Endodermal cell (in vitro differentiated cells): Measurements from ENCODE around the gene KRTAP20-2. TPM values are rescaled to one million over a fixed set of nuclear protein-coding genes. Genes with fewer than 3 reads are reported as not detected.

Experiments
- DNase-seq: peaks from one replicate; pipeline ENCODE4 v3.0.0-alpha.2; 2017
- H3K27ac ChIP-seq: 2 replicates; pipeline ENCODE4 v1.5.1; 2013; ENCODE audit warnings: mild to moderate bottlenecking, low read depth, low read length, moderate library complexity
- H3K27me3 ChIP-seq: 2 replicates; pipeline ENCODE4 v1.6.1; 2013; ENCODE audit warnings: mild to moderate bottlenecking, low read length, moderate library complexity; ENCODE audit not compliant: insufficient read depth, control insufficient read depth, poor library complexity, severe bottlenecking
- H3K36me3 ChIP-seq: 2 replicates; pipeline ENCODE4 v1.7.0; 2013; ENCODE audit warnings: mild to moderate bottlenecking, low read length, moderate library complexity; ENCODE audit not compliant: control insufficient read depth, insufficient read depth
- H3K4me1 ChIP-seq: one replicate; pipeline ENCODE4 v1.7.0; 2013; ENCODE audit warnings: low read length; ENCODE audit not compliant: control insufficient read depth, insufficient read depth
- H3K4me3 ChIP-seq: 2 replicates; pipeline ENCODE4 v1.5.1; 2013; ENCODE audit warnings: mild to moderate bottlenecking, low read length, moderate library complexity
- H3K9ac ChIP-seq: 2 replicates; pipeline ENCODE4 v1.6.1; 2013; ENCODE audit warnings: mild to moderate bottlenecking, low read length, moderate library complexity; ENCODE audit not compliant: poor library complexity, severe bottlenecking; ENCODE audit errors: extremely low read depth
- H3K9me3 ChIP-seq: 2 replicates; pipeline ENCODE4 v1.6.1; 2013; ENCODE audit warnings: mild to moderate bottlenecking, low read length, moderate library complexity; ENCODE audit not compliant: control insufficient read depth
- H3K27ac Mint-ChIP-seq: 2 replicates; pipeline ENCODE4 v1.8.0; 2020; ENCODE audit warnings: mixed read lengths
- H3K27me3 Mint-ChIP-seq: 2 replicates; pipeline ENCODE4 v1.8.0; 2021; ENCODE audit warnings: mild to moderate bottlenecking, mixed read lengths; ENCODE audit not compliant: insufficient read depth
- H3K36me3 Mint-ChIP-seq: 2 replicates; pipeline ENCODE4 v1.8.0; 2020; ENCODE audit warnings: low read depth, mixed read lengths
- H3K4me1 Mint-ChIP-seq: 2 replicates; pipeline ENCODE4 v1.8.0; 2020; ENCODE audit warnings: mixed read lengths
- H3K4me3 Mint-ChIP-seq: 2 replicates; pipeline ENCODE4 v1.8.0; 2020; ENCODE audit warnings: mild to moderate bottlenecking, moderate library complexity, mixed read lengths
- H3K9me3 Mint-ChIP-seq: 2 replicates; pipeline ENCODE4 v1.8.0; 2020; ENCODE audit warnings: mild to moderate bottlenecking, mixed read lengths
- WGBS, 2 experiments: methylation state at CpG; one replicate each; pipeline versions ENCODE4 v1.1.5 to v1.1.7; 2013; ENCODE audit warnings: missing lambda C conversion rate in 2 of 2, mixed read lengths in 1 of 2; ENCODE audit not compliant: insufficient coverage in 1 of 2, insufficient read length in 1 of 2; 5-methylcytosine and 5-hydroxymethylcytosine counted together
- total RNA-seq, 2 donors: library from RNA; stranded (reverse); fragmentation: NEBNext Ultra II Directional in 1 of 2; extraction: Animal tissue kit (Norgen Biotek cat#: 25700) in 1 of 2; gene quantifications; 2 replicates in 1 of 2; 3 replicates in 1 of 2; pipeline ENCODE4 v1.2.1, GENCODE V29; 2021
- TF ChIP-seq, protein P1 (sequence below): fragments of 200-600 bp; sonication (generic); conservative IDR thresholded peaks from 2 replicates; pipeline ENCODE4 v1.5.0; 2021; ENCODE audit warnings: antibody characterized with exemption, mild to moderate bottlenecking

The KRTAP20-2 gene
- total RNA-seq, 2 donors from 2014 or later, result not detected

DNA sequence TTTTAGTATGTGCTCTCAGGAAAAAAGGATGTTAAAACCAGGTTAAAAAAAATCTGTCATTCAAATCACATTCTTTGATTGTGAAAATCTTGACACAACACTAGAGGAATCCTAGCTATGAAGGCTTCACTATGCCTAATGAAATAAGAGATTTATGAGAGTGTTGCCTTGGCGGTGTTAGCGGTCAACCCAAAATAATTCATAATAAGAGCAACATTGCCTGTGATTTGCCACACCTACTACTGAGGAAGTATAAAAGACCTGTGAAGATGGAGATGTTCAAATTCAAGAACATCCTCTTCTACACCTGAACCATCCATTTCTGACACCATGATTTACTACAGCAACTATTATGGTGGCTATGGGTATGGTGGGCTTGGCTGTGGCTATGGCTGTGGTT lies 18.9 kb upstream of the KRTAP20-2 start, which contains the start of gene KRTAP20-1:
TSS of gene KRTAP20-1 (plus strand) at position 301 of the 400 bp plus-strand sequence. CDS start at position 331, 30 bp downstream.
- Histone ChIP-seq H3K27ac (no peak within 1 kb of the TSS), H3K4me1 (no peaks in the 10 kb centered on the region), H3K27me3 (no peaks in the 10 kb centered on the region), H3K9me3 (no peaks in the 10 kb centered on the region), H3K36me3 (no peaks in the 10 kb centered on the region), H3K4me3 (no peak within 1 kb of the TSS), H3K9ac (no peak within 1 kb of the TSS)
- TF ChIP-seq, protein P1, sequence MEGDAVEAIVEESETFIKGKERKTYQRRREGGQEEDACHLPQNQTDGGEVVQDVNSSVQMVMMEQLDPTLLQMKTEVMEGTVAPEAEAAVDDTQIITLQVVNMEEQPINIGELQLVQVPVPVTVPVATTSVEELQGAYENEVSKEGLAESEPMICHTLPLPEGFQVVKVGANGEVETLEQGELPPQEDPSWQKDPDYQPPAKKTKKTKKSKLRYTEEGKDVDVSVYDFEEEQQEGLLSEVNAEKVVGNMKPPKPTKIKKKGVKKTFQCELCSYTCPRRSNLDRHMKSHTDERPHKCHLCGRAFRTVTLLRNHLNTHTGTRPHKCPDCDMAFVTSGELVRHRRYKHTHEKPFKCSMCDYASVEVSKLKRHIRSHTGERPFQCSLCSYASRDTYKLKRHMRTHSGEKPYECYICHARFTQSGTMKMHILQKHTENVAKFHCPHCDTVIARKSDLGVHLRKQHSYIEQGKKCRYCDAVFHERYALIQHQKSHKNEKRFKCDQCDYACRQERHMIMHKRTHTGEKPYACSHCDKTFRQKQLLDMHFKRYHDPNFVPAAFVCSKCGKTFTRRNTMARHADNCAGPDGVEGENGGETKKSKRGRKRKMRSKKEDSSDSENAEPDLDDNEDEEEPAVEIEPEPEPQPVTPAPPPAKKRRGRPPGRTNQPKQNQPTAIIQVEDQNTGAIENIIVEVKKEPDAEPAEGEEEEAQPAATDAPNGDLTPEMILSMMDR, result no peak
- 100% methylated on average over 1 of the region's 2 CpGs; no CpG with 5 or more reads in 1 of the 2 experiments for WGBS, 2 experiments
- peaks cover 32% of the 10 kb centered on the region for H3K9me3 Mint-ChIP-seq
- H3K4me1 Mint-ChIP-seq, result no peaks in the 10 kb centered on the region
- H3K4me3 Mint-ChIP-seq, result no peak within 1 kb of the TSS
- DNase-seq, result no peak
- H3K36me3 Mint-ChIP-seq, result no peaks in the 10 kb centered on the region
- H3K27me3 Mint-ChIP-seq, result no peaks in the 10 kb centered on the region
- no peak within 1 kb of the TSS for H3K27ac Mint-ChIP-seq

DNA sequence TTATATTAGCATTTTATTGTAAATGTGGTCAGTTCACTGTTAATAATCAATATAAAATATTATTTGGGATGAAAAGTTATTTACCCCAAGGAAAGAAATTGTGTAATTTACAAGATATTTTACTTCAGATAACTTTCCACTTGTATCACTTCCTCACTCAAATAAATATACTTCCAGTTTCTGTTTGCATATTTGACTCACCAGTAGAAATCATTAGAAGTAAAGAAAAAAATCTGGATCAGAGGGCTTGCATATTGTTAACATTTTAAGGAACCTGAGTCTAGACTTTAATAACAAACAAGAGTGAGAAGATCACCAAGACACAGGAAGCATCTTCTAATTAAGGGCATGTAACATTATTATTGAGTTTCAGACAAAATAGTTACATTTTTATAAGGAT lies 14.9 kb upstream of the KRTAP20-2 start:
- no peaks in the 10 kb centered on the region for H3K4me1 ChIP-seq
- H3K9me3 ChIP-seq, result no peaks in the 10 kb centered on the region
- H3K4me1 Mint-ChIP-seq, result no peaks in the 10 kb centered on the region
- H3K27ac Mint-ChIP-seq, result no peak overlapping the region
- H3K9ac ChIP-seq, result no peak overlapping the region
- H3K27me3 Mint-ChIP-seq, result no peaks in the 10 kb centered on the region
- no peak overlapping the region for H3K4me3 Mint-ChIP-seq
- no peaks in the 10 kb centered on the region for H3K27me3 ChIP-seq
- no peaks in the 10 kb centered on the region for H3K36me3 ChIP-seq
- no peak for DNase-seq
- peaks cover 36% of the 10 kb centered on the region for H3K9me3 Mint-ChIP-seq
- TF ChIP-seq, protein P1, result no peak
- H3K4me3 ChIP-seq, result no peak overlapping the region
- no peak overlapping the region for H3K27ac ChIP-seq
- no peaks in the 10 kb centered on the region for H3K36me3 Mint-ChIP-seq

DNA sequence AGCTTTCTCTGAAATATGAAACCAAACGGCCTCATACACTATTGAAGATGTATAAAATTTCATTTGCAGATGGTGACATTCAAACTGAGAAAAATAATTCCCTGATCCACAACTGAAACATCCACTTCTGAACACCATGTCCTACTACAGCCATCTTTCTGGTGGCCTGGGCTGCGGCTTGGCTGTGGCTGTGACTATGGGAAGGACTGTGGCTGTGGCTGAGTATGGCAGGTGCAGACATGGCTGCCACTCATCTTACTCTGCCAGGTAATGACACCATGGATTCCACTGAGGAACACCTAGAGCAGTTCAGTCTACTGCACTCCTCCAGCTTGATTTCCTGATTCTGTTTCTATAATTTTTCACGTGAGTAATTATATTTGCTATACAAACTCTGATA lies 14.5 kb upstream of the KRTAP20-2 start, which contains the start of gene KRTAP20-4:
TSS of gene KRTAP20-4 (plus strand) at position 106 of the 400 bp plus-strand sequence.
- DNase-seq, result no peak
- Histone ChIP-seq H3K9me3 (no peaks in the 10 kb centered on the region), H3K27ac (no peak within 1 kb of the TSS), H3K4me1 (no peaks in the 10 kb centered on the region), H3K36me3 (no peaks in the 10 kb centered on the region), H3K27me3 (no peaks in the 10 kb centered on the region), H3K9ac (no peak within 1 kb of the TSS), H3K4me3 (no peak within 1 kb of the TSS)
- TF ChIP-seq, protein P1, result no peak
- no peaks in the 10 kb centered on the region for H3K36me3 Mint-ChIP-seq
- 88% methylated on average over 3 of the region's 3 CpGs; no CpG with 5 or more reads in 1 of the 2 experiments for WGBS, 2 experiments
- H3K4me3 Mint-ChIP-seq, result no peak within 1 kb of the TSS
- H3K27ac Mint-ChIP-seq, result no peak within 1 kb of the TSS
- peaks cover 35% of the 10 kb centered on the region for H3K9me3 Mint-ChIP-seq
- H3K4me1 Mint-ChIP-seq, result no peaks in the 10 kb centered on the region
- H3K27me3 Mint-ChIP-seq, result no peaks in the 10 kb centered on the region
